HG02973 (cell line): ENCODE data around the gene ANKS1B.
"Not testable (repeated sequence)": the region's sequence is repeated elsewhere in the genome, so short reads cannot be mapped to it uniquely, and the experiment has no call there.

Source experiments
- ATAC-seq: cut with Tn5 transposase; IDR thresholded peaks from one replicate; pipeline ENCODE4 v1.9.1; 2021; ENCODE audit warnings: moderate library complexity; ENCODE audit not compliant: unreplicated experiment

ANKS1B gene

DNA sequence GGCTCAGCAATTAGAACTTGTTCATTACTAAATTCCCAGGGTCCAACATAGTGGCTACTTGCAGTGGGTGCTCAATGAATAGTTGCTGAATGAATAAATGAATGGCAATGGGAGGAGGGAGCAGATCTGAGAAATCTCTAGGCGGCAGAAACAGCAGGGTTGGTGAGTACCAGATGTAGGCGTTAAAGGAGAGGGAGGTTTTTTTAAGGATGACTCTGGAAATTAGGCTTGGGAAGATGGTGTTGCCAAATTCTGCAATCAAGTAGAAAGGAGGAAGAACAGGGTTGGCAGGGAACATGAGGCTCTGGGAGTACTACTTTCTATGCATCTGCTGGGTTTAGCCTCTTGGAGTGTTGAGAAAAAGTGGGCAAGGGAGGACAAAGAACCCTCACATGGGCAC lies 1132.6 kb downstream of the ANKS1B start:
- ATAC-seq, result no peak

DNA sequence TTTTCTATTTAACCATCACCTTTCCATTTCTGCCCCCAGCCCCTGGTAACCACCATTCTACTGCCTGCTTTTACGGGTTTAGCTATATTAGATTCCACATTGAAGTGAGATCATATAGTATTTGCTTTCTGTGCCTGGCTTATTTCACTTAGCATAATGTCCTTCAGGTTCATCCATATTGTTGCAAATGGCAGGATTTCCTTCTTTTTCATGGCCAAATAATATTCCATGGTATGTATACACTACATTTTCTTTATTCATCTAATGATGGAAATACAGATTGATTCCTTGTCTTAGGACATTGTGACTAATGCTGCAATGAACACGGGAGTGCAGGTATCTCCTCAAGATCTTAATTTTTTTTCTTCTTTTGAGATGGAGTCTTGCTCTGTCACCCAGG lies 1137.5 kb downstream of the ANKS1B start:
- ATAC-seq, result no peak

DNA sequence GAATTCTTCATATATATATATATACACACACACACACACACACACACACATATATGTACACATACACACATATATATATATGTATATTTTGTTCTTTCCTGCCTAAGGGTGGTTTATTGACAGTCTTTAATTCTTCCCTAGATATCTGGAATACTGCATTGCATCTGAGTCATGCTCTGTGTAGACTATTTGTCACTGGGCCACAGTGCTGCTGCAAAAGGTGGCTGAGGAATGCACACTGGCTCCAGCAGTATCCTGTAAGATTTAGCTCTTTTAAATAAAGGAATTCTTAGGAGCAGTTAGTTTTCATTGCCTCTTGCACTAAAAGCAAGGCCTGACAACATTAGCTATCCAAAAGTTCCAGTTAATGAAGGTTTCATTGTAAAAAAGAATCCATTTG lies 1138.8 kb downstream of the ANKS1B start:
- ATAC-seq, result no peak

DNA sequence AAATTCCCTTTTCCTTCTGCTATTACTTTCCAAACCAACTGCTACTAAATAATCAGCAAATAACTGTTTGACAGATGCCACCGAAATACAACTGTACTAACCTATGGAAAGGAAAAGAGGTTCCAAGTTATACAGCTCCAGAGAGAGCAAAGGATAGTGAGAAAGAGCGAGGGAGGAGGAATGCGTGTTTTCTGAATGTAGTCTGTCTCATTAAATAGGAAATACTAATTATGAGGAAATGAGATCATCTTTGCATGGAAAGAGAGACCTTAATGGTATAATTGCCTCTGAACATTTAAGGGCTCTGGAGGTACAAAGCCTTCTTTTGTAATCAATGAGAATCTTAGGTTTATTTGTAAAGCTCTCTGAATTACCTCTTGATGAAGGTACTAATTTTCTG lies 1144.4 kb downstream of the ANKS1B start:
- no peak for ATAC-seq

DNA sequence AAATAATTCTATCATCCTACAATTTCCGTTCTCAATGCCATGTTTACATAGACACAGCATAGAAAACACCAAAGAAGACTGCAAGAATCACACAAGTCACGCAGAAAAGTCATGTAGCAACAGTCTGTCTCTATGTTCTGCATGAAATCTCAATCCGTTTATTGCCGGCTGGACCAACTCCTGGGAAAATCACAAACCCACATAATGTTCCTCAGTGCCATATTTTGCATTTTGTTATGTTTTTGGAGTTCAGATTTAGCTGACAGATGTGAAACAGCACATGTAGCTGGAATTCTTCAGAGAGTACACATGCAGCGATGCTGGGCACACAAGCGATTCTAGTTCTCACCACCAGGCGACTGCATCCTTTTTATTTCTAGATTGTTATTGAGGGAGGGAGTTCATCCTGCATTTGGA lies 1146.5 kb downstream of the ANKS1B start:
- no peak for ATAC-seq

DNA sequence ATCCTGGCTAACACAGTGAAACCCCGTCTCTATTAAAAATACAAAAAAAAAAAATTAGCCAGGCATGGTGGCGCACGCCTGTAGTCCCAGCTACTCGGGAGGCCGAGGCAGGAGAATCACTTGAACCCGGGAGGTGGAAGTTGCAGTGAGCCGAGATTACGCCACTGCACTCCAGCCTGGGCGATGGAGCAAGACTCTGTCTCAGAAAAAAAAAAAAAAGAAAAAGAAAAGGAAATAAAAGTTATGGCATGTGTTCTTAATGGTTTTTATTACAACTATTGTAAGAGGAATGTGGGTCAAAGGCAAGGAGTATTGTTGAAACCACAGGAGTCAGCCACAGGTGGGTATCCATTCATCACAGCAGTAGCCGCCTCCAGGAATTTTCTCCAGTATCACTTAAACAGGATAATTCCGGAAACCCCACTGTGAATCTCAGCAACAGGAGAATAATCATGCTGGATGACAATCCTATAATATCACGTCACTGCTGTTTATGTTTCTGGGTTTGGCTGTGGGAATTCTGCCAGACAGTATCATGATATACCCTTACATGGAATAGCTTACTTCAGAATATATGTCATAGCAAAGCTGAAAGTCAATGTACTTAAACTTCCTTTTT lies 1147.5 kb downstream of the ANKS1B start:
- not testable (repeated sequence) for ATAC-seq

DNA sequence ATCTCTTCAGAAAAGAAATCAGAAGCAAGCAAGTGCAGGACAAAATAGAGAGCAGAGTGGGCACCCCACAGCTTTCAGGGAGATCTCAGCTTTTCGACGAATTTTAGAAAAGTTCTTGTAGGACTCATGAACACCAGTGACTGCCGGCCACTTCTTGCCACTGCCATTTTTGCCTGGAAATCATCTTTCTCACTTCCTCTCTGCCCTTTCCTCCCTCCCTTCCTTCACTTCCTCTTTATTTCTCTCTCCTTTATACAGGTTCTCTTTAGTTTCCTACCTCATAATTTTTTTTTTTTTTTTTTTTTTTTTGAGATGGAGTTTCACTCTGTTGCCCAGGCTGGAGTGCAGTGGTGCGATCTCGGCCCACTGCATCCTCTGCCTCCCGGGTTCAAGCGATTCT lies 1154.1 kb downstream of the ANKS1B start:
- ATAC-seq, result no peak

DNA sequence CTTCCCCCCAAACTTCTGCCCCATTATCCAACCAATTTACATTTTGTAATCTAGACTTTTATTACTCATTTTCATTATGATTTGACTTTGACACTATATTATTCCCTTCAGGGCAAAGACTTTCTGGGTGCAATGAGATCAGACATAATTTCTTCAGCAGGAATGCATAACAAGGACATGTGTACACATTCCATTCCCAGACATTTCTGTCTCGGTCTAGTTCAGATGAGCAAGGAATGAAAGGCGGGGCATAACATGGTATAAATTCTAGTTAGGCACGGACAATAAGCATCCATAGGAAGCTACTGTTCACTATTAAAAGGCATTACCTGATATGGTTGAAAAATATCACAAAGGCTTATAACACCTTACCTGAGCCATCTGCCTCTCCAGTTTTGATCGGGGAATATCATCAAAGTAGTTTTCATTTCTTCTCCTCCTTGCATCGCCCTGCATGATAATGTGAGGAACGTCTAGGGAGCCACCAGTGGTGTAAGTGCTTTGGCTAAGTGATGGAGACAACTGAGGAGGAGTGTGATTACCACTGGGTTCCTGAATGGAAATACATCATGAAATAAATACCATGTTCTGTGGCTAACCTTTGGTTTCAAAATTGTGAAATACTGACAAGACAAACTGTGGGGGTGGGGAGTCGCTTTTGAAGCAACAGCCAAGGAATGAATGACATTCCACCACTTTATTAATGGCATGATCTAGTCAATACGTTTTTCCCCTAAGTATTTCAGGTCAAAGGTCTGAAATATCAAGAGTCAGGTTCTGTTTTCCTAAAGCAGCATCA lies 1155.7 kb downstream of the ANKS1B start:
- ATAC-seq, result no peak

DNA sequence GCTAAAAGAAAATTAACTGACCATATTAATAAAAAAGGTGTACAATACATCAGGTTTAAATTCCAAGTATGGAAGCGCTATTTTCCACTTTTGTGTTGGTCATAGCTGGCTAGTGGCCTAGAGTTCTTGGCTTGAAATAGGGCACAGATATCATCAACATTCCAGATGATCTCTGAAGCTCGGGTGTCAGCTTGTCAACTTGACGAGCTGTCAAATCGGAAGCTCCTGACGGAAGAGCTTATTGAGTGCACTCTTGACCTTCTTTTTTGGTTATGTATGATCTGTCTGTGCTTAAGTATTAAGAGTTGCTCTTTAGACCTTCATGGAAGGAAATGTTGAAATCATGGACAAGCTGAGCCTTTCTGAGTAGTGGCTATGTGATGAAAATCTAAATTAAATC lies 1161.7 kb downstream of the ANKS1B start:
- no peak for ATAC-seq

DNA sequence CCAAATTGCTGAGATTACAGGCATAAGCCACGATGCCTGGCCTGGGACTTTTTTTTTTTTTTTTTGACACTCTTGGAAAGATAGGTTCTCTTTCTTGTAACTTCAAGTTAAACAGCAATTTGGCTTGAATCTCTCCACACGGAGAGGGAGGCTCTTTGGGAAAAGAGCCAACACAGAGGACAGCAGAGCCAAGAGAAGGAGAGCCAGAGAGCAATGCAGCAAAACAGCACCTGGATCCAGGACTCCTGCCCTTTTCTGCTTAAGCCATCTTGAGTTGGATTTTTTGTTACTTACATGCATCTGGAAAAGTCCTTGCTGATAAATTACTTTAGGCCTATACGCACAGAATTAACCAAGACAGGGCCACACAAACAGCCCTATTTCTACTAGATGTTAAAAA lies 1162.9 kb downstream of the ANKS1B start:
- no peak for ATAC-seq

DNA sequence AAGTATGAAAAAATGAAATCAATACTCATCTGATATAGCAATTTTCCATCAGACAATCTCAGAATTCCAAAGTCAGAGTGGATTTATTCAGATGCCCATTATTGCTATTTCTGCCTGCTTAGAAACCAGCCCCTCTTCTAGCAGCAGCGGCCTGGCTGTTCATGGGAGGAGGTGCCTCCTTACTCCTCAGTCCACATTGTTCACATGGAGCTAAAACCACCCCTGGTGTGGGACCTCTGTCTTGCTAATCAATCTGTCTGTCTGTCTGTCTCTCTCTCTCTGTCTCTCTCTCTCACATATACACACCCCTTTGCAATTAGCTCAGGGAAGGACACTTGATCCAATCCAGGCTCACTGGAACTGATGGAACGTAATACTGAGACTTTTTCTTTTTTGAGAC lies 1163.5 kb downstream of the ANKS1B start:
- no peak for ATAC-seq

DNA sequence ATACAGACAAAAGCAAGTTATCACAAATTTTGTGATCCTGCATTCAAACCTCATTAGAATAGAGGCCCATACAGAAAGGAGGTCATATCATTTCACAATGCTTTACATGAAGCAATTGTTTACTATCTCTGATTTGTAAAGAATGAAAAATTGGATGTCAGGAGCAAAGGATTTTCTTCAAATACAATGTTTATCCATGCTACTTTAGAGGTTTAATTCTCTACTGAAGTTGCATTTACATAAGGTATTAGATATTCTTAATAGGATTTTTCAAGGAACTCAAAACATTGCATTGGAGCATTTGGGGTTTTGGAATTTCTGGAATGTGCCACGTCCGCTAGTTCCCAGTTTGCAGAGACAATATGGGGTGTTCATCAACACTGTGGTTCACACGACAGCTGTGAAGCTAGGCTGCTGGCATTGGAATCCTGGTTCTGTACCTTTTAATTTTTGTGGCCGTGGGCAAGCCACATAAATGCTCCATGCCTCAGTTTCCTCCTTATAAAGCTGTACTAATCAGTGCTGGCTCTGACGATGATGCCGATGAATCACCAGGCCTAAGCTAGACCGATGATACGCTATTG lies 1164.8 kb downstream of the ANKS1B start:
- no peak for ATAC-seq

DNA sequence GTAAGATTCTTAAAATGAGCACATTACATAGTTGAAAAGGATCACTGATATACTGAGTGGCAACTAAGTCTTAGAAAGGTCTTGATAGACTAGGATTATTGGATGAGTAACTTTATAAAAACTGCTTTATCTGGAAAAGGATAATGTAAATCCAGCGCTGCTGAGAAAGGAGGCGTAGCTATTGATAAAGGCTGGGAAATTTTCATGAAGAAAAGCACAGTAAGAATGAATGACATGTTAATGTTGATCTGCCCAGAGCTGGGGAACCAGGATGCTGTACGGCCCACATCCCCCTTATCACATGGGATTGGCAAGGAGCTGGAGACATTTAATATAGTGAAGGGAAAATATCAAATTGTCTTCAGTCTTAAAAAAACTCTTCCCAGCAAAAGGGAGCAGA lies 1165.7 kb downstream of the ANKS1B start:
- no peak for ATAC-seq

DNA sequence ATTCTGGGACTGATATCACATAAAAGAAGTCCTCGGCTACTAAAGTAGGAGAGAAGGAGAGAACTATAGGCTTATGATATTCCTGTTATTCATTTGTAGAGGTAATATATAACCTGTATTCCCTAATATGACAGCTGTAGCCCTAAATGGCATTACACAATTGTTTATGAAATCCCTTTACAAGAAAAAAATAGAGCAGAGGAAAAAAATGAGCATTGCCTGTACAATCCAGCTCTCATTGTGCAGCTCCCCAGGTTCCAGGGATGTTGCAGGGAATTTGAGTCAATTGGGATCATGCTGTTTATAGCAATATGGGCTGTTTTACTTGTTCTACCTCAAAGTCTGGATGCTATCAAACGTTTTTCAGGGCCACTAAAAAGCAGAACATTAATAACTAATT lies 1166.5 kb downstream of the ANKS1B start:
- no peak for ATAC-seq

DNA sequence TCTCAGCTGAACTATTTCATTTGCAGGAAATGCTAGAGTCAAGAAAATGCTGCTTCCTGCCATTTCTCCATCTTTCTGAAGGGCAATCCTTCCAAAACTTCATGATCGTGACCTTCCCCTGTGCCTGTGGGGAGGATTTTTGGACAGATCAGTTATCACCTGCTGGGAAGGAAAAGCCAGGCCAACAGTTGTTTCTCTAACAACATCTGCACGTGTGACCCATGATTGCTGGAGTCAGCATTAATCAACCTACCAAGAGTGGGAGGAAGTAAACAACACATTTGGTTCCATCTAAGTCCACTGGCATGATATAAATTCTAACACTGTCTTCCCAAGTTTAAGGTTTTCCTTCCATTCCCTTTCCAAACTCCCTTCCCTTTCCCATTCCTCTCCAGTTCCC lies 1167.0 kb downstream of the ANKS1B start:
- ATAC-seq, result no peak

DNA sequence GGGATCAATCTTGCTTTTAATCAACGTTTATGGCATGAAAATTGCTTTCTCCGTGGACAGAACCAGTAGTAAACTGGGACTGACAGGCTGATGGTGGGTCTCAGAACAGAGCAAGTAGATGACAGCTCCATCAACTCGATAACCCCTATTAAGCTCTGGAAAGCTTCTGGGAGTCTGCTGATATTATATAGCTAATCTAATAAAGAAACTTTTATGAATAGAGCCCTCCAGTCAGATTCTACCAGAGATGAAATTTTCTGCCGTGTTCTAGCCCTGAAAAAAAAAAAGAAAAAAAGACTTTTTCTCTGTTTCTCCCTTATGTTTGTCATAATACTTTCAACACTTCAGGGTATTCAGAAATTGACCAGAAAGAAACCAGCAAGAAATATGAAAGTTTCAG lies 1168.0 kb downstream of the ANKS1B start:
- ATAC-seq, result no peak

DNA sequence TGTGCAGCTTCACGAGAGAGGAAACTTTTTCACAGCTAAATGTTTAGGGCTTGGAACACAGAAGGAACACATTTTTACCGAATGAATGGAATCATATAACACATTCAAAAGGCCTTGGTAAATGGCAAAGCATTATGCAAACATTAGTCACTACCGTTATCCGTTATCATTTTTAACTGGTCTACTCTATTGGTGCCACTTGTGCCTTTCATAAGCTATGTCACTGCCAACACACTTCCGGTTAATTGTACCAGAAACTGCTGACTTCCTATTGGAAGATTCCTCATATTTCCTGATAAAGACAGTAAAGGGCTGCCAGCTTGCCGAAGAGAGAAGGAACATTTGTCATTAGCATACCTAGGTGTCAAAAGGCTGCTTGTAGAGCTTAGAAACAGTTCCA lies 1170.5 kb downstream of the ANKS1B start:
- ATAC-seq, result no peak

DNA sequence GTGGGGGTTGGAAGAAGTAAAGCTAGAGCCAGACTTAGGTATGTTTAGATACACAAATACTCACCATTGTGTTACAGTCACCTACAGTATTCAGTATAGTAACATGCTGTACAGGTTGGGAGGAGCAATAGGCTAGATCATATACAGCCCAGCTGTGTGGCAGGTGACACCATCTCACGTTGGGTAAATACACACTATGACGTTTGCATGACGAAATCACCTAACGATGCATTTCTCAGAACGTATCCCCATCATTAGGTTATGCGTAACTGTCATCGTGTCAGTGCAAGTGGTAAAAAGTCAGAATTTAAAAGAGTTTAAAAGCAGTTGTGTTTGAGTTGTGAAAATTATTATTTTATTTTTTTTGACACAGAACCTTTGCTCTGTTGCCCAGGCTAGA lies 1172.5 kb downstream of the ANKS1B start:
- ATAC-seq, result no peak

DNA sequence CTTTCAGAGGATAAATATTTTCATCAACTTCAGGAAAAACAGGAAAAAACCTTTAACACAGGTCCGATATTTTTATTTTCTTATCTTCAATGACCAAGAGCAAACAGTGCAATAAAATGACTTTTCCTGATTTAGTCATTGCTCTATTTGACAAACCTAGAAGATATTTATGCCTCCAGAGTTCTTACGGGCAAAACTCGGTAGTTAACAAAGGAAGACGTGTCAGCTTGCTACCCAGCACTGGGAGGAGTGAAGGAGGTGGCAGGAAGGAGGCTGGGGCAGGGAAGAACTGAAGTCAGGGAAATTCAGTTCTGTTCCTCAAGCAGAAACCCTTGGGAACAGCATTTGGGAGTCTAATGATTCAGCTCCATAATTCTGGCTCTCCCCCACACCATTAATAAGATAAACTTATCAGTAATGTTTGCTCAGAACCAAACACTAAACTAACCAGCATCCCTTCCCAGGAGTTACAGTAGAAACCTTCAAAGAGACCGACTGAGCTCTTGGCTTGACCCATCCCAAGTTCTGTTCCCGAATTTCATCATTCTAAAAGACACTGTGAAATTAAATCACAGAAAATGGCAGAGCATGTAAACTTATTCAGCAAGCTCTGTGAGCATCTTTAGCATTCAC lies 1176.4 kb downstream of the ANKS1B start:
- no peak for ATAC-seq

DNA sequence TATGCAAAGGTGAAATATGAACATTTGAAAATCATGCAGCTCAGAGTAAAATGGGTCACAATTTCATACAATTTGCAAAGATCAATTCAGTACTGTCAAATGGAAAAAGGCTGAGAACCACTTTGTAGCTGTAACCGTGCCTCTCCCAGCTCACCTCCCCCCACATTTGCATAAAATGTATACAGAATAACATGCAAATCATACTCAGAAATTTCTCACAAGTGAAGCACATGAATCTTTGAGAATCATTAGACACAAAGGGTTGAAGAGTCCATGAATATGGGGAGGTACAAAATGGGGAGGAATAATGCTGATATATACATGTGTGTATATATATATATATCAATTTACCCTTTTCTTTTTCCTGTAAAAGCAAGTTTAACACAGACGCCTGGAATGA lies 1177.5 kb downstream of the ANKS1B start:
- no peak for ATAC-seq

DNA sequence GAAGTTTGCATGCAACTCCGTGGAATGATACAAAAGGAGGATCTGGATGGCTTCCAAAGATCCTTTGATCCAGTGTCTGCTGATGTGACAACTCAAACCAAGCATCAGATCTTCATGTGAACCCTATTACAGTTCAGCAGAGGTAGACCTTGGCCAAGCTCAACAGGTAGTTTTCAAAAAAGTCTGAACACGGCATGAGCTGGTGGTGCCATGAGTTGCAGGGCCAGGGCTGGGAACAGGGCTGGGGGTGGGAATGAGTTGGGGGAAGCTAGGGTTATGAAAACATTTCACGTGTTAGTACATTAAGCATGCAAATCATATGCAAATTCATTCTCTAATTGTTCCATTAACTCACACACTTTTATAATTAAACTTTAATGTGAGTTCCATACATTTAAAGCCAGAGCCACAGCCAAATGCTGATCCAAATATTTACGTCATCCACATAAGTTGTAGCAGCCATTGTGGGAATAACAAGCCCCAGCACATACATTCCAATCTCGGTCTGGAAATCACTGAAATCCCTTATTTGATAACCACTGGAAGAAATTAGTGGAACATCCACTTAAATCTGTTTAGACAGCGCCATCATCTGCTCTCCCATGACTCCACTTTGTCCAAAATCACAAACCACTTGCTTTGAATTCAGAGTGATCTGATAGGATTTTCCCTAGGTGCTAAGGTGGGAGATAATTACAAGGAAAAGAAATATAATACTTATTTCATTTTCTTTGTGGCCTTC lies 1181.1 kb downstream of the ANKS1B start:
- no peak for ATAC-seq
